ENCODE results near the gene MID1IP1.

MID1IP1 gene

DNA sequence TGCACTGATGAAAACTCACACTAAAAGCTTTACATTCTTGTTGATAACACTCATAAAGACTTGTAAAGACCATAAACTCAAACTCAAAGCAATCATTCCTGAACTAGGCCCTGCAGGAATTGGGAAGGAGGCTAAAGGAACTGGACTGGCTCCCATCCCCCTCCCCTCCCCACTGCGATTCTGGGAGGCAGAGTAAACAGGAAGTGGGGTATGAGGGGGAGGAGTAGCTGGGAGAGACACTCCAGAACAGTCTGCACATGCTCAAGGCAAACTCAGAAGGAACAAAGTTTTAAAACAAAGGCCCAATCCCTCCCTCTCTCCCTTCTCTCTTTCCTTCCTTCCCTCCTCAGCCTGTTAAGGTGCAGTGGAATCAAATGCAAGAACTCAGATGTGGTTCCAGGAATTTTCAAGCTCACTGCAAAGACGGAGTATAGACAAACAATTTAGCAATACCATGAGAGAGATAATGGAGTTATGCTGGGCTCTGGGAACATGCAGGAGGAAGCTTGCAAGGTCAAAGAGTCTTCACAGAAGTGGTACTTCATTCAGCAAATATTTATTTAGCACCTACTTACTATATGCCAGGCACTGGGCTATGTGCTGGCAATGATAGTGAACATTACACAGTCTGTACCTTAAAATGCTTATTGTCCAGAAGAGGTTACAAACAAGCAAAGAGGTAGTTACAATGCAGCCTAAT is 15.9 kb downstream of the MID1IP1 start:
- DNase-seq, result peak; percentile 37

- no peak for DNase-seq
These were observed 17.9 kb downstream of the MID1IP1 start for GRCh38 chrX:38819163-38819562.

DNA sequence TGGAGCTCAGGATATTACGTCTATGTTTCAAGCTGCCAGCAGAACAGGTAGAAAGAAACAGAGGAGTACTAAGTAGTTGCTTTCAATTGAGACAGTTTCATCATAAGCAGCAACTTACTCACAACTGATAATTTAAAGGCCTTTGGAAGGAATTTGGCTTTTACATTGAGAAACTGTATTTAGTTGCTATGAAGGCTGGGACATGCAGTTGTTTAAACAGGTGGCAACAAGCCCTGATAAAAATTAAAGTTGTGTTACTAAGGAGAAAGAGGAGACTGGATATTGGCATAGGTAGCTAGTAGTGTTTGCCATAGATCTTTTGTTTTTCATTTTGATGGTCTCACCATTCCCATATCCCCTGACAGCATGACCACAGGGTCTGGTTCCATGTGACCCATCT is 18.4 kb downstream of the MID1IP1 start:
- DNase-seq, result no peak

DNA sequence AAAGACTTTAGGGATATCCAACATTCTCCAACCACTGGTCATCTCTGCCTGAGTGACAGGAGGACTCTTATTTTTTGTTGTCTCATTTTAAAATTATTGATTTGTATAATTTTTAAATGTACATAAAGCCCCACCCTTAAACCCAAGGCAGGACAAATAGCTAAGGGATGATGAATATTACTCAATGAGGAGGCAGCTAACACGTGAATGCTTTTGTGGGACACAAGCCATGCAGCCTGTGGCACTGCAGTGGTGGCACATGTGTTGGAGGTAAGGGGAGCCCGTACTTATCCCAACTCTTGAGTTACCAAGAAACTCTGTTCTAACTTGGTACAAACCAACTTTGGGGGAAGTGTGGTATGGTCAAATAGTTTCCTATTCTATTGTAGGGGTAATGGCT is 19.5 kb downstream of the MID1IP1 start:
- DNase-seq, result no peak

DNA sequence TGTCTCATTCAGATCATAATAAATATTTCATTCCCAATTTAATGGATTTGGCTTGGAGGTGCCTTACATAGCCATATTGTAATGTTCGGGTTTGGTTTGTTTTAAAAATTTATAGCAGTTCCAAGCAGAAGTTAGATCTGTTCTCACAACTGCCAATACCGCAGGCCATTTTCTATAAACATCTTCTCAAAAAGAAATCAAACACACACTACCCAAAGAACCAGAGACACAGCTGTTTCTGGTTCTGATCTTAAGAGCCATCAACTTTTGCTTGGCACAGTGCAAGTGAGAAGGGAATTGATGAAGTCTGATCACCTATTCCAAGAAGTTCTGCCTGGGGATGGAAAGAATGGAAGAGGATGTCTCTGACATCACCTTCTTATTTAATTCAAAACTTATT is 22.9 kb downstream of the MID1IP1 start:
- DNase-seq, result no peak

DNA sequence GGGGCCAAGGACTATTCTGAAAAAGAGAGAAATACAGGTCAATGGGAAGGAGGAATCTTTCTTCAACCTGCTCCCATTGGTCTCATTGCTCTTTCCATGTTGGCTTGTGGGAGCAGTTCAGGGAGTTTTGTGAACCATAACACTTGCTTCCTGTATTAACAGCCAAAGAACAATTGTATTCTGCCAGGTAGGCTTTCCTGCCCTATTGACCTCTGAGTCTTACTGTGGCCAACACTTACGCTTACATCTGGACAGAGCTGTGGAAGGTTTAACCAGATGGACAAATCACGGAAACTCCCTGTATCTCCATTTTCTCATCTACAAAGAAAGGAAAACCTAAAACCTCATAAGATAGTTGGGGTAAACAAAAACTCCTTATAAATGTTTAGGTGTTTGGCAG is 30.7 kb downstream of the MID1IP1 start:
- no peak for DNase-seq

GRCh38 chrX:38837389-38837788 is 36.1 kb downstream of the MID1IP1 start:
- peak; percentile 21 for DNase-seq

DNA sequence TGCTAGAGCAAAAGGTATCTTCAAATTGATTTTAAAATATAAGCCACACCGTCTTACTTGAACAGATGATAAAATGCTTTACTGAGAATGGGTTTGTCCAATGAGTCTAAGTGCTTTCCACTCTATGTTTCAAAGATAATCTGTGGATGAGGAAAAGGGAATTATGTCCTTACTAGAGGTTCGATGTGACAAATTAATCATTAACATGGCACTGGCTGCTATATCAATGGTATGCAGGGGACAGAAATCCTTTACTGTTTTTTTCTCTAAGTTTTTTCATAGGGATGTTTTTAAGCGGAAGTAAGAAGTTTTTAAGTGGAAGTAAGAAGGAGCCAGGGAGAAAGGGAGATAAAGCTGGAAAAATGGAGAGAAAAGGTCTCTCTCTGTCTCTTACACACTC is 38.0 kb downstream of the MID1IP1 start:
- DNase-seq, result no peak

DNA sequence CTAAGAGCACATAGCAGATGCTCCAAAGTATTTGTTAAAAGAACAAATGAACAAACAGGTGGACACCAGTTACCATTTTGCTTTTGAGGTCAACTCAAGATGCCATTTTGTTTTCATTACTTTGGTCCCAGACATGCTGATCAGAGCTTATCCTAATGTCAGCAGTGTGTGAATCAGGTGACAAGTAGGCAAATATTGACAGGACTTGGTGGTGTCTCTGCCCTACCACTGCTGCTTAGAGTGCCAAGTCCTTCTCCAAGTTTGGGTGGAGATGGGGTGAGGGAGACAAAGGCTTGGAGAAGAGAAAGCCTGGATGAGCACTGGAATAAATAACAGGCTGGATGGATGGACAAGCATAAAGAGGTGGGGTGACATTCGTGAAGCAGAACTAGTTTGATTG is 38.7 kb downstream of the MID1IP1 start:
- no peak for DNase-seq

DNA sequence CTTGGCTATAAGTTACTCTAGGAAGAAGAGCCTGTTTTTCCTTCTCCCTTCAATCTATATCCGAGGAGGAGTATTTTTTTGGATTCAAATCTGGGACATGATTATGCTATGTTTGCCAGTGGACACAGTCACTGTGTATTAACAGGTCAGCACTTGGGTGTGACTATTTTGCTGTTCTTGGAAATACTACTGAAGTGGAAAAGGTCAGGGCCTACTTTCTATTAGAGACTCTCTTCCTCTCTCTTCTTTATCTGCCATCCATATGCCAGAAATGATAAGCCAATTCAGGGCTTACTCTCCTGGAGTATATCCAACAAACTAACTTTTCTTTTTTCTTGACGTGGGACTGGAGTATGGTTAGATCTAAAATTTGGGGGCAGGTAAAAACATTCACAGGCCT is 40.5 kb downstream of the MID1IP1 start:
- no peak for DNase-seq

- no peak for DNase-seq
These were observed 44.2 kb downstream of the MID1IP1 start for GRCh38 chrX:38845426-38845825.

- no peak for DNase-seq
These were observed 46.1 kb downstream of the MID1IP1 start for GRCh38 chrX:38847206-38847902.

DNA sequence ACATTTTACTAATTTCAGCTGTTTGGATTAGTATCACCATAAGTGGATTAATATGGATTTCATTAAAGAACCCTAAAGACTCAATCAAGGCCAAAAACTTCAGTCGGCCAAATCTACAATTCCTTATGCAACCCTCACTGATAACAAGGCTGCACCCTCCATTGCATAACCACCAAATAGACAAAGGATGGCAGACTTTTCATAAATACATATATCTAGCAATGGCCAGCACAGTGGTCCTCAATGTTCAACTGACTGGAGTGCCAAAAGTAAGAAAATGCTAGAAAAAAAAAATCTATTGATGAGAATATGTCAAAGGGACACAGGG is 46.6 kb downstream of the MID1IP1 start:
- DNase-seq, result no peak

GRCh38 chrX:38848671-38849455 is 47.6 kb downstream of the MID1IP1 start:
- peak; percentile 35 for DNase-seq

DNA sequence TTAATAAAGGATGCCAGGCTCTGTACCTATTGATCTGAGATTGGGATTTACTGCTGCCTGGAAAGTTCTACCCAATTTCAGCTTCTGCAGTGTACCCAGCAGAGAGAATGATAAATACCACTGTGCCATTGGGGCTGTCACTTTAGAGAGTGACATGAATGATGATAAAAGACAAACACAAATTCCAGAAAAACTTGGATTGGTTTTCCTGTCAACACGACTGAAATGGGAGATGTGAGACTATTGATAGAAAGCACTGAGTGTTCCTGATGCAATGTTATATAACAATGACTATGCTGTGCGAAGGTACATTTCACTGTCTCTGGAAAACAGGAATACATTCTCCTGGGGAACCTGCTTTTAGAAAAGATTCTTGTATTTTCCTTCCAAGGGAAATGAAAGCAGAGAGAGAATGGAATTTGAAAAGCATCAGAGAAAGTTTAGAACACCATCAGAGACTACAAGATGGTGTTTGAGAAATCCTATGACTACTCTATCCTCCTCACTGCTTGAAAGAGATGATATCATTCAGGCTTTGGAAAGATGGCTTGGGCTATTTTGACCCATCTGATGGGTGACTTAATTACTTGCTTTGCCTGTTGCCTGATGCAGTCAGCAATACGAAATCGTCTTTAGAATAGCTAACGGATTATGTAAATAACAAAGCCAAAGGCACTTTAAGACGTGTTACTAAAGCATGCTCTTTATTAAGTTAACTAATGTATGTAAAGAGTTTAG is 49.7 kb downstream of the MID1IP1 start:
- DNase-seq, result no peak

DNA sequence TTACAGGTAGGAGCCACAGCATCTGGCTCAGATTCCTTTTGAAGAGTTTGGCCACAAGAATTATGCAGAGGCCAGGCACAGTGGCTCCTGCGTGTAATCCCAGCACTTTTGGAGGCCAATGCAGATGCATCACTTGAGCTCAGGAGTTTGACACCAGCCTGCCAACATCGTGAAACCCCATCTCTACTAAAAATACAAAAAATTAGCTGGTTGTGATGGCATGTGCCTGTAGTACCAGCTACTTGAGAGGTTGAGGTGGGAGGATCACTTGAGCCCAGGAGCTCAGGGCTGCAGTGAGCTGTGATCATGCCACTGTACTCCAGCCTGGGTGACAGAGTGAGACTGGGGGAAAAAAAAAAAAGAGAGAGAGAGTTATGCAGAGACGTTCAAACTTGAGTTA is 53.0 kb downstream of the MID1IP1 start:
- no peak for DNase-seq

Measured in MV-4-11 (cell line).